T-cell (primary cell): ENCODE results near the gene RHOBTB1. TPM values are rescaled to one million over a fixed set of nuclear protein-coding genes. Genes with fewer than 3 reads are reported as not detected.

ENCODE experiments used
- ATAC-seq, 4 experiments: fragments of 200-7000 bp in 3 of 4; fragments of 150-1000 bp in 1 of 4; cut with Tn5 transposase; replicated peaks in 1 of 4; 1 replicate in 3 of 4; 2 replicates in 1 of 4; pipeline ENCODE4 v1.10.0; 2021; ENCODE audit warnings: moderate library complexity in 3 of 4, mild to moderate bottlenecking in 2 of 4, moderate number of reproducible peaks in 1 of 4
- CTCF ChIA-PET, 2 donors: fragments of 300-600 bp; sonication (Branson Sonifier 250); formaldehyde crosslinking; loops; one replicate each; lab custom pipeline; 2022; ENCODE audit warnings: antibody characterized with exemption in 2 of 2; lab: Charles Lee
- POLR2A ChIA-PET, 2 donors: fragments of 300-600 bp; sonication (Branson Sonifier 250); formaldehyde crosslinking; loops; one replicate each; lab custom pipeline; 2022; ENCODE audit warnings: antibody characterized with exemption in 2 of 2; lab: Charles Lee
- DNase-seq, 35 experiments: peaks; one replicate each; pipeline versions ENCODE4 v3.0.0 to v3.0.0-alpha.2; 2013 to 2023
- H3K27ac ChIP-seq: one replicate; pipeline ENCODE4 v1.5.1; 2013; ENCODE audit warnings: low read length
- H3K27me3 ChIP-seq, 2 experiments: replicated peaks in 1 of 2; 1 replicate in 1 of 2; 2 replicates in 1 of 2; pipeline versions ENCODE4 v1.6.1 to v1.7.0; 2013; ENCODE audit warnings: low read length in 1 of 2, mixed read lengths in 1 of 2; ENCODE audit not compliant: control insufficient read depth in 2 of 2, insufficient read depth in 2 of 2; ENCODE audit errors: extremely low read depth in 1 of 2
- H3K36me3 ChIP-seq, 2 donors: 1 replicate in 1 of 2; 2 replicates in 1 of 2; pipeline versions ENCODE4 v1.6.1 to v1.7.0; 2013; ENCODE audit warnings: low read length in 1 of 2; ENCODE audit not compliant: control insufficient read depth in 2 of 2, insufficient read depth in 1 of 2; ENCODE audit errors: extremely low read depth in 1 of 2
- H3K4me1 ChIP-seq, 2 experiments: 1 replicate in 1 of 2; 2 replicates in 1 of 2; pipeline versions ENCODE4 v1.6.1 to v1.7.0; 2013; ENCODE audit warnings: low read length in 2 of 2, mixed read lengths in 1 of 2; ENCODE audit not compliant: insufficient read depth in 2 of 2, control insufficient read depth in 1 of 2; ENCODE audit errors: extremely low read depth in 1 of 2
- H3K4me3 ChIP-seq, 2 donors: 1 replicate in 1 of 2; 2 replicates in 1 of 2; pipeline versions ENCODE4 v1.5.1 to v1.7.0; 2013; ENCODE audit warnings: mild to moderate bottlenecking in 2 of 2, low read length in 1 of 2, moderate library complexity in 1 of 2; ENCODE audit not compliant: control insufficient read depth in 1 of 2; ENCODE audit errors: extremely low read depth in 1 of 2
- H3K9me3 ChIP-seq: 2 replicates; pipeline ENCODE4 v1.7.0; 2013
- H3K27ac Mint-ChIP-seq, 2 donors: one replicate each; pipeline ENCODE4 v1.8.0; 2020 to 2021; ENCODE audit warnings: mild to moderate bottlenecking in 2 of 2, mixed read lengths in 2 of 2
- H3K27me3 Mint-ChIP-seq, 2 donors: one replicate each; pipeline ENCODE4 v1.8.0; 2021 to 2022; ENCODE audit warnings: mixed read lengths in 2 of 2
- H3K36me3 Mint-ChIP-seq: one replicate; pipeline ENCODE4 v1.8.0; 2021; ENCODE audit warnings: mixed read lengths
- H3K4me1 Mint-ChIP-seq, 3 donors: one replicate each; pipeline ENCODE4 v1.8.0; 2020 to 2022; ENCODE audit warnings: mixed read lengths in 3 of 3, mild to moderate bottlenecking in 1 of 3
- H3K4me3 Mint-ChIP-seq, 3 donors: one replicate each; pipeline ENCODE4 v1.8.0; 2020 to 2022; ENCODE audit warnings: mild to moderate bottlenecking in 3 of 3, mixed read lengths in 3 of 3, moderate library complexity in 3 of 3
- H3K9me3 Mint-ChIP-seq, 3 donors: one replicate each; pipeline ENCODE4 v1.8.0; 2020 to 2022; ENCODE audit warnings: mixed read lengths in 3 of 3
- WGBS: methylation state at CpG from one replicate; pipeline ENCODE4 v1.1.5; 2013; ENCODE audit warnings: missing lambda C conversion rate; ENCODE audit not compliant: insufficient coverage; 5-methylcytosine and 5-hydroxymethylcytosine counted together
- total RNA-seq, 35 experiments: library from RNA in 6 of 35; stranded (reverse) in 6 of 35; fragments of 120-200 nt in 1 of 35; gene quantifications; one replicate each; pipeline versions ENCODE4 v1.2.1 to v1.2.4 and lab custom pipeline; 2013 to 2026

RHOBTB1 gene
- total RNA-seq, 5 donors from 2014 or later (not counting 1 experiment from before 2014, with no cell fraction given) = 0.09 to 0.75 (median 0.34) TPM; not detected in 1

- H3K27me3 ChIP-seq = no peaks in the 10 kb centered on the region
- H3K4me1 ChIP-seq = no peaks in the 10 kb centered on the region
- H3K36me3 ChIP-seq = no peaks in the 10 kb centered on the region
- no peak overlapping the region for H3K4me3 ChIP-seq
- Mint-ChIP-seq H3K9me3 (no peaks in the 10 kb centered on the region), H3K27ac (no peak overlapping the region), H3K4me3 (no peak overlapping the region), H3K27me3 (peaks cover 0 to 3% of the 10 kb centered on the region in 2 donors), H3K4me1 (no peaks in the 10 kb centered on the region), H3K36me3 (no peaks in the 10 kb centered on the region)
- ATAC-seq (no peak), DNase-seq (no peak)
- H3K9me3 ChIP-seq = no peaks in the 10 kb centered on the region
- no peak overlapping the region for H3K27ac ChIP-seq
- WGBS = 25% methylated on average over 1 of the region's 1 CpG
- CTCF ChIA-PET = interaction anchor here in 1 of 2 donors (0.7 kb wide), 1 partner anchor 18 kb away, joined by 3 read pairs; no protein-coding TSS in a partner anchor
- POLR2A ChIA-PET = no interaction called here
Measured at GRCh38 chr10:60849740-60850139, 94.2 kb downstream of the RHOBTB1 start.

- no peaks in the 10 kb centered on the region for H3K36me3 ChIP-seq
- H3K27ac ChIP-seq = no peak overlapping the region
- H3K9me3 Mint-ChIP-seq = no peaks in the 10 kb centered on the region
- DNase-seq (no peak), ATAC-seq (no peak)
- CTCF ChIA-PET = interaction anchor here in 1 of 2 donors (0.7 kb wide), 1 partner anchor 19 kb away, joined by 3 read pairs; no protein-coding TSS in a partner anchor
- H3K36me3 Mint-ChIP-seq = no peaks in the 10 kb centered on the region
- peaks cover 0 to 3% of the 10 kb centered on the region in 2 donors for H3K27me3 Mint-ChIP-seq
- 57% methylated on average over 3 of the region's 3 CpGs for WGBS
- no peak overlapping the region for H3K4me3 Mint-ChIP-seq
- POLR2A ChIA-PET = no interaction called here
- H3K27ac Mint-ChIP-seq = no peak overlapping the region
- H3K4me1 ChIP-seq = no peaks in the 10 kb centered on the region
- H3K4me3 ChIP-seq = no peak overlapping the region
- H3K4me1 Mint-ChIP-seq = no peaks in the 10 kb centered on the region
- H3K27me3 ChIP-seq = no peaks in the 10 kb centered on the region
- H3K9me3 ChIP-seq = no peaks in the 10 kb centered on the region
Measured at GRCh38 chr10:60849217-60849616, 94.8 kb downstream of the RHOBTB1 start.

- H3K36me3 Mint-ChIP-seq = no peaks in the 10 kb centered on the region
- WGBS = 86% methylated on average over 5 of the region's 5 CpGs
- Histone ChIP-seq H3K27ac (no peak overlapping the region), H3K4me1 (no peaks in the 10 kb centered on the region), H3K27me3 (no peaks in the 10 kb centered on the region), H3K36me3 (no peaks in the 10 kb centered on the region), H3K9me3 (no peaks in the 10 kb centered on the region), H3K4me3 (no peak overlapping the region)
- no peak overlapping the region for H3K27ac Mint-ChIP-seq
- peaks cover 0 to 3% of the 10 kb centered on the region in 2 donors for H3K27me3 Mint-ChIP-seq
- DNase-seq (no peak), ATAC-seq (no peak)
- no peaks in the 10 kb centered on the region for H3K4me1 Mint-ChIP-seq
- H3K4me3 Mint-ChIP-seq = no peak overlapping the region
- H3K9me3 Mint-ChIP-seq = no peaks in the 10 kb centered on the region
- CTCF ChIA-PET = no interaction called here
- POLR2A ChIA-PET = no interaction called here
Measured at GRCh38 chr10:60848680-60849079, 95.3 kb downstream of the RHOBTB1 start.

- Histone ChIP-seq H3K9me3 (no peaks in the 10 kb centered on the region), H3K4me1 (no peaks in the 10 kb centered on the region), H3K27ac (no peak overlapping the region), H3K27me3 (no peaks in the 10 kb centered on the region), H3K4me3 (no peak overlapping the region), H3K36me3 (no peaks in the 10 kb centered on the region)
- Mint-ChIP-seq H3K27ac (no peak overlapping the region), H3K4me1 (no peaks in the 10 kb centered on the region), H3K27me3 (peaks cover 0 to 3% of the 10 kb centered on the region in 2 donors), H3K9me3 (no peaks in the 10 kb centered on the region), H3K4me3 (no peak overlapping the region), H3K36me3 (no peaks in the 10 kb centered on the region)
- ChIA-PET POLR2A (interaction anchor here in 1 of 2 donors (0.6 kb wide), 1 partner anchor 10 kb away, joined by 10 read pairs; no protein-coding TSS in a partner anchor), CTCF (no interaction called here)
- ATAC-seq (no peak), DNase-seq (no peak)
- WGBS = 83% methylated on average over 1 of the region's 1 CpG
Measured at GRCh38 chr10:60848126-60848525, 95.9 kb downstream of the RHOBTB1 start.

GRCh38 chr10:60846173-60846572 is 97.8 kb downstream of the RHOBTB1 start:
- peaks cover 0 to 3% of the 10 kb centered on the region in 2 donors for H3K27me3 Mint-ChIP-seq
- no peaks in the 10 kb centered on the region for H3K36me3 Mint-ChIP-seq
- no peaks in the 10 kb centered on the region for H3K4me1 Mint-ChIP-seq
- no peak overlapping the region for H3K4me3 Mint-ChIP-seq
- CTCF ChIA-PET = no interaction called here
- DNase-seq (no peak), ATAC-seq (no peak)
- POLR2A ChIA-PET = no interaction called here
- H3K36me3 ChIP-seq = no peaks in the 10 kb centered on the region
- H3K4me3 ChIP-seq = no peak overlapping the region
- WGBS = no CpG with 5 or more reads among the region's 1 CpG
- H3K9me3 Mint-ChIP-seq = no peaks in the 10 kb centered on the region
- no peaks in the 10 kb centered on the region for H3K9me3 ChIP-seq
- H3K27ac ChIP-seq = no peak overlapping the region
- H3K27me3 ChIP-seq = no peaks in the 10 kb centered on the region
- H3K27ac Mint-ChIP-seq = no peak overlapping the region
- no peaks in the 10 kb centered on the region for H3K4me1 ChIP-seq

GRCh38 chr10:60845038-60845437 is 98.9 kb downstream of the RHOBTB1 start:
- Histone ChIP-seq H3K27me3 (no peaks in the 10 kb centered on the region), H3K4me3 (no peak overlapping the region), H3K9me3 (no peaks in the 10 kb centered on the region), H3K27ac (no peak overlapping the region), H3K4me1 (no peaks in the 10 kb centered on the region), H3K36me3 (no peaks in the 10 kb centered on the region)
- no peaks in the 10 kb centered on the region for H3K27me3 Mint-ChIP-seq
- H3K27ac Mint-ChIP-seq = no peak overlapping the region
- H3K9me3 Mint-ChIP-seq = no peaks in the 10 kb centered on the region
- no peaks in the 10 kb centered on the region for H3K36me3 Mint-ChIP-seq
- no CpG with 5 or more reads among the region's 1 CpG for WGBS
- ATAC-seq (no peak), DNase-seq (no peak)
- CTCF ChIA-PET = no interaction called here
- POLR2A ChIA-PET = no interaction called here
- H3K4me3 Mint-ChIP-seq = no peak overlapping the region
- no peaks in the 10 kb centered on the region for H3K4me1 Mint-ChIP-seq

GRCh38 chr10:60842694-60843093 is 101.3 kb downstream of the RHOBTB1 start:
- Histone ChIP-seq H3K27ac (no peak overlapping the region), H3K4me3 (no peak overlapping the region), H3K4me1 (no peaks in the 10 kb centered on the region), H3K27me3 (no peaks in the 10 kb centered on the region), H3K9me3 (no peaks in the 10 kb centered on the region), H3K36me3 (no peaks in the 10 kb centered on the region)
- no peak for DNase-seq
- Mint-ChIP-seq H3K4me1 (no peaks in the 10 kb centered on the region), H3K9me3 (no peaks in the 10 kb centered on the region), H3K36me3 (no peaks in the 10 kb centered on the region), H3K27me3 (peaks cover 5 to 6% of the 10 kb centered on the region in 2 donors), H3K27ac (no peak overlapping the region), H3K4me3 (no peak overlapping the region)
- ATAC-seq = no peak
- POLR2A ChIA-PET = no interaction called here
- CTCF ChIA-PET = no interaction called here
- WGBS = no CpG with 5 or more reads among the region's 1 CpG
